Germinal center (tissue), 1 donor: Measurements from ENCODE around the gene RECK.

ENCODE experiments used
- DNase-seq: peaks from one replicate; pipeline ENCODE4 v3.0.0; 2012; ENCODE audit warnings: mixed read lengths, low spot score

RECK gene

GRCh38 chr9:36023260-36024048 is 13.3 kb upstream of the RECK start:
- DNase-seq, result peak; percentile 63

GRCh38 chr9:36025746-36026145 is 11.0 kb upstream of the RECK start:
- DNase-seq, result no peak

GRCh38 chr9:36029202-36029601 is 7.5 kb upstream of the RECK start:
- no peak for DNase-seq

- peak; percentile 43 for DNase-seq
Measured at GRCh38 chr9:36029765-36030528, 6.8 kb upstream of the RECK start.

- DNase-seq, result no peak
Measured at GRCh38 chr9:36030871-36031270, 5.8 kb upstream of the RECK start.

- no peak for DNase-seq
Measured at GRCh38 chr9:36031774-36032555, 4.7 kb upstream of the RECK start.

GRCh38 chr9:36033788-36034187 is 2.9 kb upstream of the RECK start:
- DNase-seq, result no peak

- DNase-seq, result no peak
Measured at GRCh38 chr9:36034234-36034633, 2.5 kb upstream of the RECK start.

- no peak for DNase-seq
Measured at GRCh38 chr9:36035006-36035405, 1.7 kb upstream of the RECK start.

- no peak for DNase-seq
Measured at GRCh38 chr9:36036253-36036779, 397 bp upstream of the RECK start.

- DNase-seq, result peak; percentile 17
Measured at GRCh38 chr9:36037549-36038122, 923 bp downstream of the RECK start.

- DNase-seq, result no peak
Measured at GRCh38 chr9:36039121-36039520, 2.4 kb downstream of the RECK start.

GRCh38 chr9:36039696-36040095 is 3.0 kb downstream of the RECK start:
- DNase-seq, result no peak

GRCh38 chr9:36040271-36040925 is 3.7 kb downstream of the RECK start:
- no peak for DNase-seq

- no peak for DNase-seq
Measured at GRCh38 chr9:36041506-36041905, 4.8 kb downstream of the RECK start.

- DNase-seq, result no peak
Measured at GRCh38 chr9:36045610-36046009, 8.9 kb downstream of the RECK start.

GRCh38 chr9:36046923-36047322 is 10.2 kb downstream of the RECK start:
- DNase-seq, result no peak

- no peak for DNase-seq
Measured at GRCh38 chr9:36049408-36049807, 12.7 kb downstream of the RECK start.

- no peak for DNase-seq
Measured at GRCh38 chr9:36050476-36050875, 13.8 kb downstream of the RECK start.

- no peak for DNase-seq
Measured at GRCh38 chr9:36051317-36051716, 14.6 kb downstream of the RECK start.

- no peak for DNase-seq
Measured at GRCh38 chr9:36053971-36054370, 17.3 kb downstream of the RECK start.

- no peak for DNase-seq
Measured at GRCh38 chr9:36056896-36057295, 20.2 kb downstream of the RECK start.
